HepG2 (cell line): ENCODE results near the gene CDC37. TPM values are rescaled to one million over a fixed set of nuclear protein-coding genes. Genes with fewer than 3 reads are reported as not detected.

Source experiments
- CCDC6 ChIP-seq: sonication (generic); formaldehyde crosslinking; IDR thresholded peaks from 2 replicates; pipeline ENCODE4 v1.8.1; 2022; ENCODE audit warnings: mild to moderate bottlenecking, missing genetic modification reagents, moderate library complexity
- ETS1 ChIP-seq: sonication (generic); formaldehyde crosslinking; IDR thresholded peaks from 2 replicates; pipeline ENCODE4 v1.4.0; 2020; ENCODE audit warnings: missing genetic modification reagents
- EZH2 ChIP-seq: conservative IDR thresholded peaks from 2 replicates; pipeline ENCODE4 v1.6.1; 2012; ENCODE audit warnings: mild to moderate bottlenecking, low read depth, low read length, moderate library complexity
- IRF1 ChIP-seq: sonication (generic); formaldehyde crosslinking; IDR thresholded peaks from 2 replicates; pipeline ENCODE4 v1.4.0; 2020; ENCODE audit warnings: low read depth, mild to moderate bottlenecking, missing genetic modification reagents
- MAF1 ChIP-seq: sonication (generic); formaldehyde crosslinking; IDR thresholded peaks from 2 replicates; pipeline ENCODE4 v1.5.0; 2020; ENCODE audit warnings: missing genetic modification reagents, borderline replicate concordance
- PATZ1 ChIP-seq: sonication (generic); formaldehyde crosslinking; IDR thresholded peaks from 2 replicates; pipeline ENCODE4 v1.4.0; 2020; ENCODE audit warnings: missing genetic modification reagents
- REXO4 ChIP-seq: sonication (generic); formaldehyde crosslinking; IDR thresholded peaks from 2 replicates; pipeline ENCODE4 v1.8.0; 2022; ENCODE audit warnings: missing genetic modification reagents, mild to moderate bottlenecking, borderline replicate concordance
- SIN3B ChIP-seq: fragments of 150-350 bp; IDR thresholded peaks from 2 replicates; pipeline ENCODE4 v1.6.1; 2014; ENCODE audit warnings: low read length
- SMAD3 ChIP-seq: sonication (generic); formaldehyde crosslinking; IDR thresholded peaks from 2 replicates; pipeline ENCODE4 v1.4.0; 2020; ENCODE audit warnings: missing genetic modification reagents
- SNAPC2 ChIP-seq: sonication (generic); formaldehyde crosslinking; IDR thresholded peaks from 2 replicates; pipeline ENCODE4 v1.8.1; 2022; ENCODE audit warnings: mild to moderate bottlenecking, missing genetic modification reagents
- SRSF9 ChIP-seq: fragments of 200-400 bp; formaldehyde crosslinking; IDR thresholded peaks from 2 replicates; pipeline ENCODE4 v1.6.1; 2018; ENCODE audit warnings: borderline replicate concordance, mild to moderate bottlenecking, low read depth, low read length; ENCODE audit not compliant: insufficient read depth, poor library complexity, severe bottlenecking
- ZBTB2 ChIP-seq: sonication (generic); formaldehyde crosslinking; IDR thresholded peaks from 2 replicates; pipeline ENCODE4 v1.8.0; 2022; ENCODE audit warnings: low read depth, missing genetic modification reagents
- ZBTB34 ChIP-seq: sonication (generic); formaldehyde crosslinking; IDR thresholded peaks from 2 replicates; pipeline ENCODE4 v1.8.0; 2022; ENCODE audit warnings: mild to moderate bottlenecking, missing genetic modification reagents
- ZFP41 ChIP-seq: sonication (generic); formaldehyde crosslinking; IDR thresholded peaks from 2 replicates; pipeline ENCODE4 v1.4.0; 2020; ENCODE audit warnings: mild to moderate bottlenecking, missing genetic modification reagents, borderline replicate concordance
- ZNF547 ChIP-seq: sonication (generic); formaldehyde crosslinking; IDR thresholded peaks from 2 replicates; pipeline ENCODE4 v1.5.1; 2020; ENCODE audit warnings: mild to moderate bottlenecking, missing genetic modification reagents
- ZNF576 ChIP-seq: sonication (generic); formaldehyde crosslinking; IDR thresholded peaks from 2 replicates; pipeline ENCODE4 v1.4.0; 2020; ENCODE audit warnings: mild to moderate bottlenecking, missing genetic modification reagents
- ZNF691 ChIP-seq: sonication (generic); formaldehyde crosslinking; IDR thresholded peaks from 2 replicates; pipeline ENCODE4 v1.4.0; 2020; ENCODE audit warnings: missing genetic modification reagents, low read depth, mild to moderate bottlenecking, borderline replicate concordance
- polyA plus RNA-seq, 8 experiments: library from polyadenylated mRNA; depleted of rRNA in 3 of 8; stranded (reverse) in 7 of 8; unstranded in 1 of 8; fragments of >200 nt; fragmentation: Illumina TruSeq in 4 of 8; extraction: Trizol in 4 of 8; gene quantifications; 2 replicates each; pipeline versions ENCODE4 v1.2.1 to v1.2.3, GENCODE V29; 2011 to 2016; ENCODE audit warnings: low read depth in 4 of 8, missing spikeins in 1 of 8, mixed read lengths in 1 of 8; ENCODE audit not compliant: insufficient read depth in 1 of 8
- total RNA-seq, 5 experiments: library from RNA; depleted of rRNA; stranded (reverse); fragments of >200 nt; fragmentation: Illumina TruSeq; extraction: Trizol; gene quantifications; 2 replicates each; pipeline ENCODE4 v1.2.3, GENCODE V29; 2016; ENCODE audit warnings: low read depth in 1 of 5

Gene CDC37
- total and polyA plus RNA-seq, 2 of the 13 experiments (the other 11 are each of a cell fraction or from before 2014, with no cell fraction given): 158 to 177 TPM

- TF ChIP-seq ZBTB2: peak; percentile 65; the same call in 1 of the 2 replicates
- TF ChIP-seq ZFP41 (CRISPR knock-in tag): no peak
- no peak for TF ChIP-seq EZH2
- TF ChIP-seq ZNF547 (CRISPR knock-in tag): peak; percentile 77
- no peak for TF ChIP-seq SNAPC2 (CRISPR knock-in tag)
- peak; percentile 77; the same call in 1 of the 2 replicates for TF ChIP-seq ZNF576 (CRISPR knock-in tag)
- peak; percentile 96 for TF ChIP-seq ZBTB34 (CRISPR knock-in tag)
- peak; percentile 52; the same call in 1 of the 2 replicates for TF ChIP-seq ETS1
- 0 out of 2 replicates have a peak, but pooled peaks have one; percentile 54 for TF ChIP-seq IRF1
- TF ChIP-seq REXO4 (CRISPR knock-in tag): no peak
- TF ChIP-seq SIN3B: no peak
- TF ChIP-seq SRSF9: no peak
- TF ChIP-seq MAF1 (CRISPR knock-in tag): no peak
- TF ChIP-seq PATZ1 (CRISPR knock-in tag): peak; percentile 88
- TF ChIP-seq CCDC6: no peak
- TF ChIP-seq ZNF691: 0 out of 2 replicates have a peak, but pooled peaks have one; percentile 37
- TF ChIP-seq SMAD3: peak; percentile 83; the same call in 1 of the 2 replicates
These were observed 13.3 kb upstream of the CDC37 start (continued) for GRCh38 chr19:10416380-10417257.
